Measurements from ENCODE around the gene DDX24.

The DDX24 gene

GRCh38 chr14:94047581-94047980, 33.4 kb downstream of the DDX24 start:
- no peak for DNase-seq

- DNase-seq = no peak
Measured at GRCh38 chr14:94046696-94047250, 34.2 kb downstream of the DDX24 start.

- DNase-seq = no peak
Measured at GRCh38 chr14:94045563-94046345, 35.2 kb downstream of the DDX24 start.

- DNase-seq = no peak
Measured at GRCh38 chr14:94045101-94045500, 35.9 kb downstream of the DDX24 start.

- DNase-seq = no peak
Measured at GRCh38 chr14:94044476-94045091, 36.4 kb downstream of the DDX24 start.

- no peak for DNase-seq
Measured at GRCh38 chr14:94043756-94044475, 37.1 kb downstream of the DDX24 start.

GRCh38 chr14:94043111-94043755, 37.8 kb downstream of the DDX24 start:
- DNase-seq = no peak

GRCh38 chr14:94042433-94043091, 38.4 kb downstream of the DDX24 start:
- DNase-seq = no peak

GRCh38 chr14:94041551-94042346, 39.3 kb downstream of the DDX24 start:
- DNase-seq = no peak

- DNase-seq = no peak
Measured at GRCh38 chr14:94040796-94041195, 40.2 kb downstream of the DDX24 start.

- no peak for DNase-seq
Measured at GRCh38 chr14:94040247-94040646, 40.8 kb downstream of the DDX24 start.

- no peak for DNase-seq
Measured at GRCh38 chr14:94038921-94039629, 41.9 kb downstream of the DDX24 start.

- DNase-seq = no peak
Measured at GRCh38 chr14:94038510-94038909, 42.5 kb downstream of the DDX24 start.

- no peak for DNase-seq
Measured at GRCh38 chr14:94037954-94038353, 43.0 kb downstream of the DDX24 start.

- DNase-seq = peak; percentile 64 to 74
Measured at GRCh38 chr14:94036313-94037167, 44.5 kb downstream of the DDX24 start.

GRCh38 chr14:94034886-94035285, 46.1 kb downstream of the DDX24 start:
- no peak for DNase-seq

GRCh38 chr14:94031883-94032279, 49.1 kb downstream of the DDX24 start:
- no peak for DNase-seq

- no peak for DNase-seq
Measured at GRCh38 chr14:94031161-94031882, 49.7 kb downstream of the DDX24 start.

GRCh38 chr14:94030571-94030970, 50.4 kb downstream of the DDX24 start:
- DNase-seq = no peak

Measured in activated CD4-positive, alpha-beta T cell treated with anti-CD3 and anti-CD28 coated beads for 4 hours (primary cell).